Measurements from ENCODE around the gene ROBO2.
A peak's percentile ranks its signal among the peaks of the same experiment; 100 is the strongest.

ROBO2 gene

GRCh38 chr3:77626157-77626556, 586.3 kb downstream of the ROBO2 start:
- Histone ChIP-seq H3K27ac (no peak overlapping the region), H3K27me3 (replicated peaks) (no peaks in the 10 kb centered on the region), H3K36me3 (replicated peaks) (no peaks in the 10 kb centered on the region), H3K4me3 (ENCODE audit: low read depth, low read length) (no peak overlapping the region)
- in situ Hi-C loops (cut with HindIII; ENCODE audit: low pct_ligation_motif_present, low sequenced_read_pairs): no loop called here
- no peak for TF ChIP-seq CTCF (IDR thresholded peaks at IDR 0.05; ENCODE audit: low read depth, low read length, missing control alignments)
- DNase-seq: no peak

GRCh38 chr3:77648214-77648613, 608.3 kb downstream of the ROBO2 start:
- Histone ChIP-seq H3K4me3 (ENCODE audit: low read depth, low read length) (no peak overlapping the region), H3K36me3 (replicated peaks) (no peaks in the 10 kb centered on the region), H3K27ac (no peak overlapping the region), H3K27me3 (replicated peaks) (no peaks in the 10 kb centered on the region)
- TF ChIP-seq CTCF (IDR thresholded peaks at IDR 0.05; ENCODE audit: low read depth, low read length, missing control alignments): no peak
- no peak for DNase-seq
- in situ Hi-C loops (cut with HindIII; ENCODE audit: low pct_ligation_motif_present, low sequenced_read_pairs): no loop called here

- no peak for DNase-seq
- in situ Hi-C loops (cut with HindIII; ENCODE audit: low pct_ligation_motif_present, low sequenced_read_pairs): no loop called here
Observed at GRCh38 chr3:77648664-77649063, 608.8 kb downstream of the ROBO2 start.

GRCh38 chr3:77652624-77653023, 612.7 kb downstream of the ROBO2 start:
- Histone ChIP-seq H3K4me3 (ENCODE audit: low read depth, low read length) (no peak overlapping the region), H3K36me3 (replicated peaks) (no peaks in the 10 kb centered on the region), H3K27ac (no peak overlapping the region), H3K27me3 (replicated peaks) (no peaks in the 10 kb centered on the region)
- DNase-seq: no peak
- no peak for TF ChIP-seq CTCF (IDR thresholded peaks at IDR 0.05; ENCODE audit: low read depth, low read length, missing control alignments)
- in situ Hi-C loops (cut with HindIII; ENCODE audit: low pct_ligation_motif_present, low sequenced_read_pairs): no loop called here

More at GRCh38 chr3:77648664-77649063, 608.8 kb downstream of the ROBO2 start:
- H3K36me3 ChIP-seq (replicated peaks): no peaks in the 10 kb centered on the region
- no peak overlapping the region for H3K27ac ChIP-seq
- no peak for TF ChIP-seq CTCF (IDR thresholded peaks at IDR 0.05; ENCODE audit: low read depth, low read length, missing control alignments)
- no peak overlapping the region for H3K4me3 ChIP-seq (ENCODE audit: low read depth, low read length)
- H3K27me3 ChIP-seq (replicated peaks): no peaks in the 10 kb centered on the region

GRCh38 chr3:77655396-77655795, 615.5 kb downstream of the ROBO2 start:
- no peak overlapping the region for H3K27ac ChIP-seq
- H3K4me3 ChIP-seq (ENCODE audit: low read depth, low read length): no peak overlapping the region
- H3K36me3 ChIP-seq (replicated peaks): no peaks in the 10 kb centered on the region
- no peaks in the 10 kb centered on the region for H3K27me3 ChIP-seq (replicated peaks)
- in situ Hi-C loops (cut with HindIII; ENCODE audit: low pct_ligation_motif_present, low sequenced_read_pairs): no loop called here
- TF ChIP-seq CTCF (IDR thresholded peaks at IDR 0.05; ENCODE audit: low read depth, low read length, missing control alignments): no peak
- DNase-seq: peak; percentile 5

- Histone ChIP-seq H3K36me3 (replicated peaks) (no peaks in the 10 kb centered on the region), H3K4me3 (ENCODE audit: low read depth, low read length) (no peak overlapping the region), H3K27ac (no peak overlapping the region), H3K27me3 (replicated peaks) (no peaks in the 10 kb centered on the region)
- DNase-seq: no peak
- in situ Hi-C loops (cut with HindIII; ENCODE audit: low pct_ligation_motif_present, low sequenced_read_pairs): no loop called here
- TF ChIP-seq CTCF (IDR thresholded peaks at IDR 0.05; ENCODE audit: low read depth, low read length, missing control alignments): no peak
Observed at GRCh38 chr3:77660718-77661117, 620.8 kb downstream of the ROBO2 start.
